IMR-90 (cell line): ENCODE measurements around the gene PLD1. TPM values are rescaled to one million over a fixed set of nuclear protein-coding genes. Genes with fewer than 3 reads are reported as not detected.
A peak's percentile ranks its signal among the peaks of the same experiment; 100 is the strongest.

Experiments used
- ATAC-seq: fragments of 200-7000 bp; cut with Tn5 transposase; 2 replicates; pipeline ENCODE4 v1.9.1; 2020; ENCODE audit warnings: low read depth, mild to moderate bottlenecking, moderate library complexity
- BruUV-seq: library from RNA; stranded (reverse); fragments of 400-500 nt; replicated peaks from 2 replicates; lab custom pipeline; 2021; lab: Mats Ljungman, UMichigan
- CTCF ChIA-PET: fragments of 300-600 bp; formaldehyde crosslinking; extraction: SDS; loops from one replicate; lab custom pipeline; 2021; ENCODE audit warnings: antibody characterized with exemption; lab: Yijun Ruan, JAX
- POLR2A ChIA-PET: fragments of 300-600 bp; sonication (Branson Sonifier 250); formaldehyde crosslinking; loops from one replicate; lab custom pipeline; 2022; ENCODE audit warnings: antibody characterized with exemption; ENCODE audit not compliant: unreplicated experiment; lab: Charles Lee
- DNase-seq: peaks from one replicate; pipeline ENCODE4 v3.0.0; 2013
- H2AFZ ChIP-seq: replicated peaks from 2 replicates; pipeline ENCODE3; 2013; ENCODE audit warnings: low read length, mild to moderate bottlenecking; ENCODE audit not compliant: poor library complexity
- H2AK5ac ChIP-seq: 2 replicates; pipeline ENCODE4 v1.6.1; 2013; ENCODE audit warnings: low read depth, low read length, inconsistent platforms
- H2AK9ac ChIP-seq: replicated peaks from 2 replicates; pipeline ENCODE3; 2013; ENCODE audit warnings: mild to moderate bottlenecking, low read depth, low read length, moderate library complexity; ENCODE audit not compliant: poor library complexity
- H2BK120ac ChIP-seq: 2 replicates; pipeline ENCODE4 v1.6.1; 2013; ENCODE audit warnings: low read depth, low read length, inconsistent platforms
- H2BK15ac ChIP-seq: 3 replicates; pipeline ENCODE4 v1.6.1; 2013; ENCODE audit warnings: low read depth, low read length, inconsistent platforms
- H2BK20ac ChIP-seq: 2 replicates; pipeline ENCODE4 v1.6.1; 2013; ENCODE audit warnings: low read depth, mild to moderate bottlenecking, inconsistent platforms, low read length, moderate library complexity
- H2BK5ac ChIP-seq: 2 replicates; pipeline ENCODE4 v1.6.1; 2013; ENCODE audit warnings: mild to moderate bottlenecking, low read depth, low read length, inconsistent platforms; ENCODE audit not compliant: poor library complexity, severe bottlenecking
- H3K14ac ChIP-seq: replicated peaks from 2 replicates; pipeline ENCODE4 v1.6.1; 2013; ENCODE audit warnings: low read depth, low read length, inconsistent platforms
- H3K18ac ChIP-seq: 2 replicates; pipeline ENCODE4 v1.6.1; 2013; ENCODE audit warnings: low read depth, low read length, control low read depth
- H3K23ac ChIP-seq: 2 replicates; pipeline ENCODE4 v1.6.1; 2013; ENCODE audit warnings: low read depth, low read length, inconsistent platforms
- H3K27ac ChIP-seq: 2 replicates; pipeline ENCODE4 v1.5.1; 2013; ENCODE audit warnings: mild to moderate bottlenecking, control low read depth, low read length; ENCODE audit not compliant: insufficient read depth
- H3K27me3 ChIP-seq: 2 replicates; pipeline ENCODE4 v1.6.1; 2013; ENCODE audit warnings: low read length; ENCODE audit not compliant: control insufficient read depth, insufficient read depth
- H3K36me3 ChIP-seq: 2 replicates; pipeline ENCODE4 v1.6.1; 2013; ENCODE audit warnings: low read length, mixed read lengths; ENCODE audit not compliant: control insufficient read depth, insufficient read depth
- H3K4ac ChIP-seq: 2 replicates; pipeline ENCODE4 v1.6.1; 2013; ENCODE audit warnings: low read depth, low read length, inconsistent platforms
- H3K4me1 ChIP-seq: 2 replicates; pipeline ENCODE4 v1.6.1; 2013; ENCODE audit warnings: low read length, mixed read lengths; ENCODE audit not compliant: control insufficient read depth, insufficient read depth
- H3K4me2 ChIP-seq: 2 replicates; pipeline ENCODE4 v1.6.1; 2013; ENCODE audit warnings: low read depth, mild to moderate bottlenecking, control low read depth, low read length, moderate library complexity
- H3K4me3 ChIP-seq: 2 replicates; pipeline ENCODE4 v1.5.1; 2013; ENCODE audit warnings: low read depth, mild to moderate bottlenecking, control low read depth, low read length, moderate library complexity; ENCODE audit not compliant: insufficient read depth
- H3K56ac ChIP-seq: 2 replicates; pipeline ENCODE4 v1.6.1; 2013; ENCODE audit warnings: low read length, inconsistent platforms; ENCODE audit not compliant: insufficient read depth; ENCODE audit errors: extremely low read depth
- H3K79me1 ChIP-seq, 2 experiments: 2 replicates each; pipeline ENCODE4 v1.6.1; 2013; ENCODE audit warnings: low read length in 2 of 2, inconsistent platforms in 1 of 2, low read depth in 1 of 2
- H3K9ac ChIP-seq: 2 replicates; pipeline ENCODE4 v1.6.1; 2013; ENCODE audit warnings: low read depth, low read length, control low read depth
- H3K9me1 ChIP-seq: 2 replicates; pipeline ENCODE4 v1.6.1; 2013; ENCODE audit warnings: low read length, inconsistent platforms; ENCODE audit not compliant: insufficient read depth
- H3K9me3 ChIP-seq: 2 replicates; pipeline ENCODE4 v1.6.1; 2013; ENCODE audit warnings: low read length; ENCODE audit not compliant: control insufficient read depth, insufficient read depth
- H4K20me1 ChIP-seq: 2 replicates; pipeline ENCODE4 v1.6.1; 2013; ENCODE audit warnings: low read length, inconsistent platforms; ENCODE audit not compliant: insufficient read depth
- H4K5ac ChIP-seq: 2 replicates; pipeline ENCODE4 v1.6.1; 2013; ENCODE audit warnings: mild to moderate bottlenecking, low read depth, low read length, control low read depth
- H4K8ac ChIP-seq, 2 experiments: 2 replicates each; pipeline ENCODE4 v1.6.1; 2013; ENCODE audit warnings: low read depth in 2 of 2, low read length in 2 of 2, control low read depth in 1 of 2, inconsistent platforms in 1 of 2
- H4K91ac ChIP-seq: 2 replicates; pipeline ENCODE4 v1.6.1; 2013; ENCODE audit warnings: low read depth, low read length, inconsistent platforms; ENCODE audit not compliant: insufficient read depth
- BHLHE40 ChIP-seq: fragments of 150-350 bp; IDR thresholded peaks from 2 replicates; pipeline ENCODE4 v1.6.1; 2016; ENCODE audit warnings: mild to moderate bottlenecking, low read depth, low read length
- CEBPB ChIP-seq: IDR thresholded peaks from 2 replicates; pipeline ENCODE4 v1.6.1; 2012; ENCODE audit warnings: low read depth, low read length, improper control_type of control experiment
- CHD1 ChIP-seq: IDR thresholded peaks from 2 replicates; pipeline ENCODE4 v1.6.1; 2012; ENCODE audit warnings: low read depth, low read length, improper control_type of control experiment
- CTCF ChIP-seq: conservative IDR thresholded peaks from 2 replicates; pipeline ENCODE4 v1.5.1; 2012; ENCODE audit warnings: mild to moderate bottlenecking, low read depth, low read length, improper control_type of control experiment
- ELK1 ChIP-seq: fragments of 150-350 bp; IDR thresholded peaks from 2 replicates; pipeline ENCODE4 v1.6.1; 2016; ENCODE audit warnings: low read depth, mild to moderate bottlenecking, low read length, moderate library complexity, borderline replicate concordance
- FOS ChIP-seq: fragments of 150-350 bp; IDR thresholded peaks from 2 replicates; pipeline ENCODE4 v1.6.1; 2016; ENCODE audit warnings: low read depth, low read length
- MAFK ChIP-seq: IDR thresholded peaks from 2 replicates; pipeline ENCODE4 v1.6.1; 2012; ENCODE audit warnings: low read depth, low read length, improper control_type of control experiment
- MAZ ChIP-seq: IDR thresholded peaks from 2 replicates; pipeline ENCODE4 v1.6.1; 2012; ENCODE audit warnings: low read depth, mild to moderate bottlenecking, low read length, improper control_type of control experiment, moderate library complexity, borderline replicate concordance
- MXI1 ChIP-seq: IDR thresholded peaks from 2 replicates; pipeline ENCODE4 v1.6.1; 2012; ENCODE audit warnings: low read depth, mild to moderate bottlenecking, low read length, moderate library complexity, borderline replicate concordance
- NFE2L2 ChIP-seq: fragments of 150-350 bp; IDR thresholded peaks from 2 replicates; pipeline ENCODE4 v1.6.1; 2016; ENCODE audit warnings: low read depth, mild to moderate bottlenecking, low read length
- POLR2A ChIP-seq: IDR thresholded peaks from 2 replicates; pipeline ENCODE4 v1.6.1; 2012; ENCODE audit warnings: mild to moderate bottlenecking, low read depth, low read length
- RAD21 ChIP-seq: IDR thresholded peaks from 2 replicates; pipeline ENCODE4 v1.6.1; 2012; ENCODE audit warnings: low read length, improper control_type of control experiment
- RCOR1 ChIP-seq: IDR thresholded peaks from 2 replicates; pipeline ENCODE4 v1.6.1; 2012; ENCODE audit warnings: mild to moderate bottlenecking, low read length, improper control_type of control experiment; ENCODE audit not compliant: insufficient replicate concordance
- RFX5 ChIP-seq: IDR thresholded peaks from 2 replicates; pipeline ENCODE4 v1.8.0; 2012; ENCODE audit warnings: low read depth, mild to moderate bottlenecking, low read length, moderate library complexity
- SMC3 ChIP-seq: fragments of 150-350 bp; IDR thresholded peaks from 2 replicates; pipeline ENCODE4 v1.6.1; 2016; ENCODE audit warnings: low read depth, mild to moderate bottlenecking, antibody characterized with exemption, low read length, moderate library complexity
- WGBS, 2 experiments: methylation state at CpG; one replicate each; pipeline versions ENCODE4 v1.1.5 to v1.1.7; 2013; ENCODE audit warnings: missing lambda C conversion rate in 2 of 2; ENCODE audit not compliant: insufficient read length in 1 of 2; ENCODE audit errors: extremely low coverage in 2 of 2; 5-methylcytosine and 5-hydroxymethylcytosine counted together
- dilution Hi-C: fragments of 300-500 bp; cut with HindIII; formaldehyde crosslinking; loops from one replicate; pipeline ENCODE4 v1.14.3; 2018; ENCODE audit warnings: low sequenced_read_pairs; ENCODE audit not compliant: unreplicated experiment
- in situ Hi-C: fragments of 300-500 bp; cut with MboI; formaldehyde crosslinking; loops from 3 replicates; pipeline ENCODE4 v1.14.3; 2019; ENCODE audit warnings: low sequenced_read_pairs, inconsistent platforms, mixed read lengths
- intact Hi-C: fragments of 100-400 bp; cut with micrococcal nuclease; formaldehyde crosslinking; loops from 2 replicates; pipeline ENCODE4 v1.10.0; 2022
- polyA plus RNA-seq, 3 experiments: library from polyadenylated mRNA; depleted of rRNA; stranded (reverse); fragments of >200 nt; gene quantifications; 2 replicates each; pipeline ENCODE4 v1.2.3, GENCODE V29; 2012; ENCODE audit warnings: low replicate concordance in 1 of 3
- total RNA-seq: library from RNA; depleted of rRNA; stranded (reverse); fragments of >200 nt; gene quantifications from 2 replicates; pipeline ENCODE4 v1.2.3, GENCODE V29; 2012

The PLD1 gene
- total and polyA plus RNA-seq, 2 of the 4 experiments (the other 2 are of a cell fraction) = 3.3 to 9.7 TPM

- ChIA-PET CTCF (interaction anchor here (0.6 kb wide), 1 partner anchor 58 kb away, joined by 3 read pairs; no protein-coding TSS in a partner anchor), POLR2A (no interaction called here)
- DNase-seq (no peak), ATAC-seq (no peak)
- Histone ChIP-seq H4K20me1 (no peaks in the 10 kb centered on the region), H3K18ac (no peak overlapping the region; the same call in 1 of the 2 replicates), H3K27ac (no peak overlapping the region), H4K91ac (peak overlapping the region; percentile 56; the same call in 1 of the 2 replicates), H3K4me3 (no peak overlapping the region), H2BK5ac (peak overlapping the region; percentile 1), H2AFZ (no peak overlapping the region), H4K8ac (peak overlapping the region in 1 of 2 experiments; percentile 17; a peak in 1 of 4 replicates), H3K14ac (no peak overlapping the region), H2AK5ac (no peak overlapping the region), H3K79me1 (no peaks in the 10 kb centered on the region), H3K4me2 (no peak overlapping the region), H3K4me1 (peaks cover 11% of the 10 kb centered on the region), H3K9ac (no peak overlapping the region), H4K5ac (0 out of 2 replicates have a peak overlapping the region, but pooled peaks have one; percentile 36), H3K4ac (no peak overlapping the region; the same call in 1 of the 2 replicates), H2BK120ac (peak overlapping the region; percentile 8; the same call in 1 of the 2 replicates), H2BK20ac (peak overlapping the region; percentile 71; the same call in 1 of the 2 replicates), H3K23ac (peak overlapping the region; percentile 17; the same call in 1 of the 2 replicates), H3K9me3 (peaks cover 9% of the 10 kb centered on the region), H2BK15ac (peak overlapping the region; percentile 9; the same call in 1 of the 3 replicates), H3K9me1 (peaks cover 3% of the 10 kb centered on the region), H2AK9ac (no peak overlapping the region), H3K36me3 (no peaks in the 10 kb centered on the region), H3K27me3 (no peaks in the 10 kb centered on the region), H3K56ac (no peak overlapping the region)
- dilution Hi-C loops = no loop called here
- in situ Hi-C loops = no loop called here
- intact Hi-C loops = no loop called here
- no CpG with 5 or more reads among the region's 6 CpGs for WGBS, 2 experiments
- BruUV-seq = no TSS peak
- no peak for TF ChIP-seq MAFK
- no peak for TF ChIP-seq POLR2A
- TF ChIP-seq MAZ = no peak
- TF ChIP-seq CTCF = no peak
- TF ChIP-seq MXI1 = no peak
- no peak for TF ChIP-seq CEBPB
- no peak for TF ChIP-seq CHD1
- no peak for TF ChIP-seq RAD21
- TF ChIP-seq FOS = no peak
- no peak for TF ChIP-seq RCOR1
- TF ChIP-seq RFX5 = no peak
- no peak for TF ChIP-seq ELK1
- TF ChIP-seq BHLHE40 = no peak
- TF ChIP-seq NFE2L2 = no peak
- no peak for TF ChIP-seq SMC3
Measured at GRCh38 chr3:171850960-171851659, 40.8 kb upstream of the PLD1 start.
